OCI-LY7 (cell line): ENCODE results near the gene RIF1.

Experiments used
- CTCF ChIP-seq: fragments of 200-600 bp; sonication (generic); conservative IDR thresholded peaks from 2 replicates; pipeline ENCODE4 v1.5.1; 2014; ENCODE audit warnings: mild to moderate bottlenecking, antibody characterized with exemption, low read length, moderate library complexity, mixed read lengths
- EZH2phosphoT487 ChIP-seq: fragments of 200-600 bp; sonication (generic); IDR thresholded peaks from 2 replicates; pipeline ENCODE4 v1.6.1; 2018; ENCODE audit warnings: low read depth, borderline replicate concordance, mild to moderate bottlenecking, mixed run types, antibody characterized with exemption, low read length, moderate library complexity, mixed read lengths

- TF ChIP-seq CTCF: no peak
- TF ChIP-seq EZH2phosphoT487: no peak
Observed at GRCh38 chr2:151403914-151404313, 5.8 kb upstream of the RIF1 start.
